HG03095 (cell line): Measurements from ENCODE around the gene ETHE1.

Source experiments
- ATAC-seq: cut with Tn5 transposase; IDR thresholded peaks from one replicate; pipeline ENCODE4 v1.9.1; 2021; ENCODE audit warnings: moderate library complexity; ENCODE audit not compliant: unreplicated experiment

ETHE1 gene

DNA sequence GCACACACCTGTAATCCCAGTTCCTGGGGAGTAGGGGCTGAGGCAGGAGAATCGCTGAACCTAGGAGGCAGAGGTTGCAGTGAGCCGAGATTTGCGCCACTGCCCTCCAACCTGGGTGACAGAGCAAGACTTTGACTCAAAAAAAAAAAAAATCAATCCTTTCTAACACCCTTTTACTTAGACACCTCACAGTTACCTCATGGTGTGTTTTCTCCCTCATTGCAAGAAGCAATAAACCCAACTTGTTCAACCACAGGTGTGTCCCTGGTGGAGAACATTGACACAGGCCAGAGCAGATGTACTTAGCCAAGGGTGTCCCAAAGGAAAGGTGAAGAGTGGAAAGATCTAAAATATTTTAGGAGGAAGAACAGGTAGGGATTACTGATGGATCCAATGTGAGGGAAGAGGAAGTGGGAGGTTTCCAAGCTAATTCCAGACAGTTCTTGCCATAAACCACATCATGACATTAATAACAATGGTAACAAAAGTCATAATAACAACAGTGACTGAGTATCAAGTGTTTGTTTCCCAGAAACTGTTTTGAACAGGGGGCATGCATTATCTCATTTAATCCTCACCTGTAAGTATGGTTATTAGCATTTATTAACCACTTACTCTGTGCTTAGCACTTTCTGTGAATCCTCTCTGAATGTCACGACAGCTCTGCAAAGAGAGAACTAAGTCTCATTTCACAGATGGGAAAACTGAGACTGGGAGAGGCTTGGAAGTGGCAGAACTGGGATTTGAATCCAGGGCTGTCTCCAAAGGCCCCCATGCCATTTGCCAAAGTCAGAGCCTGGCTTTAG is 58.4 kb downstream of the ETHE1 start:
- no peak for ATAC-seq

DNA sequence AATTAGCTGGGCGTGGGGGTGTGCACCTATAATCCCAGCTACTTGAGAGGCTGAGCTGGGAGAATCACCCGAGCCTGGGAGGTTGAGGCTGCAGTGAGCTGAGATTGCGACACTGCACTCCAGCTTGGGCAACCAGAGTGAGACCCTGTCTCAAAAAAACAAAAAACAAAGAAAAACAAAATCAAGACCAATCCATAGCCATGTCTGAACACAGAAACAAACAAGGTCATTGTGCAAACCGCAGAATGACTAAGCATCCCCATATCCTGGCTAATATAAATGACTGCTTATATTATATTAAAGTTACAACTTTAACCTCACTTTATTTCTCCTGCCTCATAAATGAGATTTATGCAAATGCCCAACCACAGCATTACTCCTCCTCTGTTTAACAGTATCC is 59.3 kb downstream of the ETHE1 start:
- no peak for ATAC-seq

DNA sequence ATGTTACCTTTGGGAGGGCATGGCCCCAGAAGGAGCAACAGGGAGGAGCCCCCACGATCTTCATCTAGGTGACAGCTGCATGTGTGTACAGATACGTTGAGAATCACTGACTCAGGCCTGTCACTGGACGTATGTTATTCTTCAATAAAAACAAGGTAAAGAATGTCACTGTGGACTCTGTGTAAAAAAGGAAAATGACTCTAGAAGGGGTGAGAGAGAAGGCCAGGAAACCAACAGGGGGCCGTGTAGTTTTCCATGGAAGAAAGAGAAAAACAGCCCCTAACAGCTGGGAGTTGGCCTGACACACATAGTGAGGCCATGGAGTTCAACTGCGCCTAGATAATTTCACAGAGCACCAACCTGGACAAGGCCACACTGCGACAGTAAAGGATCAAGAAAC is 59.7 kb downstream of the ETHE1 start:
- no peak for ATAC-seq

DNA sequence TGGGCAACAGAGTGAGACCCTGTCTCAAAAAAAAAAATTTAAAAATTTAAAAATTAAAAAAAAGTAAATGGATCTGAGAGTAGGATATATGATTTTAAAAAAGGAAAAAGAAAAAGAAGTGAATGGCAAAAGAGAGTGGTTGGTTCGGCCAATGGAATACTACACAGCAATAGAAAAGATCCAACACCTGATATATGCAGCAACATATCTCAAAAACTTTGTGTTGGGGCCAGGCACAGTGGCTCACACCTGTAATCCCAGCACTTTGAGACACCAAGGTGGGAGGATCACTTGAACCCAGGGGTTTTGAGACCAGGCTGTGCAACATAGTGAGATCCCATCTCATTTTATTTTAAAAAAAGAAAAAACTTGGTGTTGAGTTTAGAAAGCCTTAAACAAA is 60.2 kb downstream of the ETHE1 start:
- ATAC-seq, result no peak

DNA sequence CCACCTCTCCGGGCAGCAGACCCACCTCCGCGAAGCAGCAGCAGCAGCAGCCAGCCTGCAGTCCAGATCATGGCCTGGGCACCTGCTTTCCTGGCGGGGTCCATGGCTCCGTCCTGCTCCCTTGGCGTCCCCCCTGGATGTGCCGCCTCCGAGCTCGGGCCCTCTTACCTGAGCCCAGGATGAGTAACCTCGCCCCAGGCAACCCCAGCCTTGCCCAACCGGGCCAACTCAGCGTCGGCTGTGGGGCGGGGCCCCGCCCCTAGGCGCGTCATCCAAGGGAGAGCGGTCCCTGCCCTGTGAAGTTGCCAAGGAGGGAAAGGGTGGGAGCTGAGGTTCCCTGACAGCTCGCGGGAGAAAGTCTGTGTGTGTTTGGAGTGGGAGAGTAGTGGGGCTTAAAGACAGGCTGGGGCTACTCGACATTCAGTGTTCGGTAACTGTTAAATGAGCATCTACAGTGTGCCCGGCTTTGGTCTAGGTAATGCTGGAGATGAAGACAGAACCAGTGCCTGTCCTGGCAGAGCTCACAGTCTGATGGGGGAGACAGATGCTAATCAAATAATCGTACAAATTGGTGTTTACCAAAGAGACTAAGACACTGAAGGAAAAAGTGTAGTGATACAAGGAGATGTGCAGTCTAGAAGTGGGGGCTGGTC is 61.4 kb downstream of the ETHE1 start, which contains the start of gene LYPD3:
Gene LYPD3, minus strand, starts transcription at position 141 of the 653 bp plus-strand sequence. Its CDS starts 37 bp downstream, at position 104.
- ATAC-seq, result no peak

DNA sequence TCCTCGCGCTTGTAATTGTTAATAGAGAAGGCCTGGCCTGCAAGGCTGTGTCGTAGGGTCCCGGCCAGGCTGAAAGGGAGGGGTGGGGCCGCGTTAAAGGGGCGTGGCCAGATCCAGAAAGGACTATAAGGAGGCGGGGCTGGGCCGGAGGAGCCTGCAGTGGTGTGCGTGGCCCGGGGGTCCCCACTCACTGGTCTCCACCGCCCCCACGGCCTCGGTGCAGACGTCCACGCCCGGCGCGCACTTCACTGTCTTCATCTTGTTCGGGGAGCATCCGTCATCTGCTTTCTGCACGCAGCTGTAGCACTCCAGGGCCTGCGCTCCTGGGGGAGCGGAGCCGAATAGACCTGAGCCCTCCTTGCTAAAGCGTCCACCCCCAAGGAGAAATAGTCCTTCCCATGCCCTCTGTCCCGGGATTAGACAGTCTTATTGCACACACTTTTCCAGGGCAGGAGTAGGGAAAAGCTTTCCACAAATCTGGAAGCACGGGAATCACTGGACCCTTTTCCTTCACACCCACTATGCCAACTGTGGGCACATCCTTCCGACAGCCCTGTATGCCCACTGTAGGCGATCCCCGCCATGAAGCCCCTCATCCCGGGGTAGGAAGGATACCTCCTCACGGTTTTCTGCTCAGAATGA is 62.7 kb downstream of the ETHE1 start:
- peak; percentile 36 for ATAC-seq

DNA sequence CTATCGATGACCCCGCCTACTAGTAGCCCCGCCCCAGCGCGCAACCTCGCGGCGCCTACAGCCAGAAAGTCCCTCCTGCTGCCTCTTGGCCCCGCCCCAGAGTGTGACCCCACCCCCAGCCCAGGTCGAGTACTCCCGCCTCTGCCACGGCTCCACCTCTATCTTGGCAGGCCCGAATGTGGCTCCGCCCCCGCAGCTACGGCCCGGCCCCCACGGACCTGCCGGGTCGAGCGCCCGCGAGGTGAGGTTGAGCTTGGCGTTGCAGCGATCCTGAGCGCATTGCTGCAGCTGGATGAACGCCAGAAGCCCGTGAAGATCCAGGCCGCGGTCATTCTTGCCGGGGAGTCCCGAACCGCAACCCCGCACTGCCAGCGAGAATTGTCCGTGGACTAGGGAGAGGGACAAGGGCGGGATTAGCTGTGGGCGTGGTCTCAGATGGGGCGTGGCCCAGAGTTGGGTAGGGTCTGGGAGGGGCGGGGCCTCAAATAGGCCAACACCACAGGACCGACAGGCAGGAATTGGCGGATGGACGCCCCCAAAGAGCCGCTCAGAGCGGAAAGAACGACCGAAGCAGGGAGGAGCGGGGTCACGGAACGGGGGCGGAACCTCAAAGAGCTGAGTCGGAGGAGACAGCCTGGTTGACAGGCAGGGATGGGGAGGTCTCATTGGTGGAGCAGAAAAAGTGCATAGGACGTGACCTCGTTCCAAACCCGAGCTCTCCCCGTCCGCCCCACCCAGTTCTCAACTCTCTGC is 63.4 kb downstream of the ETHE1 start:
- peak; percentile 73 for ATAC-seq

DNA sequence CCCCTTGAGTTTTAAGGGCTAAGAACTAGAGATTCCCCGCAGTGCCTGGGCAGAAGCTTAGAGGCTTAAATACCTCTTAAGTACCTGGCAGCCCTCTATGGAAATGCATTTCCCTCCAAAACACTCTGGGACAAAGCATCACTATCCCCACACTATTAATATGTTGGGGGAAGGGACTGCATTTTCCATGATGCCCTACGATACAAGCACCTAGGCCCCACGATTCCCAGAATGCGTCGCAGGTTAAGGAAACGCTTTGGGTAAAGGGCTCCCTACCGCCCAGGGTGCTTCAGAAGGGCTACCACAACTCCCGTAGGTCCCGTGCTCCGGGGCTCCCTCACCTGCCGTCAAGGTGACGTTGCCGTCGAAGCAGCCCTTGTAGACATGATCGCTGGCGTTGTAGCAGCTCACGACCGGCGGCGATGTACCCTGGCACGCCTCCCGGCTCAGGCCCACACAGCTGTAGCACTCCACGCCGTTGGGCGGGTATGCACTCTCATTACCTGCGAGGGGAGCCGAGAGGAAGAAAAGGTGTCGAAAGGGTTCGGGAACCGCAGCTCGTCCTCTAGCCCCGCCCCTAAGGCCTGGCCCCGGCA is 64.1 kb downstream of the ETHE1 start:
- no peak for ATAC-seq

DNA sequence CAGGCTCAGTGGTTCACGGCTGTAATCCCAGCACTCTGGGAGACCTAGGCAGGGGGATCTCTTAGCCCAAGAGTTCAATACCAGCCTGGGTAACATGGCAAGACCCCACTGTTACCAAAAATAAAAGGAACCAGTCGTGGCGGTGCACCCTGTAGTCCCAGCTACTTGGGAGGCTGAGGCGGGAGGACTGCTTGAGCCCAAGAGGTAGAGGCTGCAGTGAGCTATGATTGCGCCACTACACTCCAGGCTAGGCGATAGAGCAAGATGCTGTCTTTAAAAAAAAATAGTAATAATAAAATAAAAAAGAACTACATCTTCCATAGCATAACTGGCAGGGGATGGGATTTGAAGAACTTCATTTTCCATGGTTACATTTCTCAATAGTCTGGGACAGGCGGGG is 64.6 kb downstream of the ETHE1 start:
- no peak for ATAC-seq

DNA sequence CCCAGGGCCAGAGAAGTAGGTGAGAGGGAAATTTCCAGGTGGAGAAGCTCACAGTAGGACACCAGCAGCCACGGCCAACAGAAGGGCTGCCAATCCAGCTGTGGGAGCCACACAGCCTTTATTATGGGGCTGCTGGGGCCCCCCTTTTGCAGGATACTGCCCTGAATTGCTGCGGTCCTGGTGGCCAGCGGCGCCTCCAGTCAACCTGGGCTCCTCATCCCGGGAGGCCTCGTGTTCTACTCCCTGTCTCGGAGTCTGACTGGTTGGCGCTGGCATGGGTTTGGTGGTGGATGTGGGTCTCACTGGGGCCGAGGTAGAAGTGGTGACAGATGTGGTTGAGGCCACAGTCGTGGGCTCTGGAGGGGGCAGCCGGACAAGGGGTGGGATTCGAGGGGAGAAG is 65.7 kb downstream of the ETHE1 start:
- ATAC-seq, result no peak

DNA sequence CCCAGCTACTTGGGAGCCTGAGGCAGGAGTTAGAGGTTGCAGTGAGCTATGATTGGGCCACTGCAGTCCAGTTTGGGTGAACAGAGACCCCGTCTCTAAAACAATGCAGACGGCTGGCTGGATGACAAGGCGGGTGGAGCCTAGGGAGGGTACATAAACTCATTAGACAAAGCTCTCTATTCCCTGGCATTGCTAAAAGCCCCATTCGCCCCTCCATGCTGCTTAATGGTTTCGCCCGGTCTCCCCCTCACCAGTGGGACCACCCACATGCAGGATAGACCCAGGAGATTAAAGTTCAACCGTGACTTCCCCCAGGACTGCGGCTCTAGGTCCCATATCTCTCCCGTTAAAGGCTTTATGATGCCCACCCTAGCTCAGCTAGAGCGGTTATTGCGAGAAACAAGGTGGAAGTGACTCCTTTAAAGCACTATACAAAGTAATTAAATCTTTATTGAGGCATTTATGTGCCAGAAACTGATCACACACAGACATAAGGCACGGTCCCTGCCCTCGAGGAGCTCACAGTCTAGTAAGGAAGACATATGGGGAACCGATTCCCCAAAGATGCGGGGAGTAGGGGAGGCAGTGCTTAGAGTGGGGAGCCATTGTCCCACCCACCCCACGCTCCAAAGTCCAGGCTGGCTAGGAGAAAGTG is 66.5 kb downstream of the ETHE1 start:
- ATAC-seq, result no peak

DNA sequence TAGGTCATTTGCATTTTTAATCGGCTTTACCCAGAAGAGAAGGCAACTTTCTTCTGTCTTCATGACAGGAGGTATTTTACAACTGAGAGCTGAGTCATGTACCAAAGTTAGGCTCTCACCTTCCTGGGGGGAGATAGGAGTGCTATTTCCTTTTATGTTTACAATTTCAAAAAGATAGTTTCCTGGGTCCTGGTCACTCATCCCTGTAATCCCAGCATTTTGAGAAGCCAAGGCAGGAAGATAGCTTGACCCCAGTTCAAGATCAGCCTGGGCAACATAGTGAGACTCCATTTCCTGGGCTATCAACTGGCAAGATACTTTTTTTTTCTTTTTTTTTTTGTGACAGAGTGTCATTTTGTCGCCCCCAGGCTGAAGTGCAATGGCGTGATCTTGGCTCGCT is 69.2 kb downstream of the ETHE1 start:
- no peak for ATAC-seq
